ENCODE results near the gene SASH1.

Gene SASH1

DNA sequence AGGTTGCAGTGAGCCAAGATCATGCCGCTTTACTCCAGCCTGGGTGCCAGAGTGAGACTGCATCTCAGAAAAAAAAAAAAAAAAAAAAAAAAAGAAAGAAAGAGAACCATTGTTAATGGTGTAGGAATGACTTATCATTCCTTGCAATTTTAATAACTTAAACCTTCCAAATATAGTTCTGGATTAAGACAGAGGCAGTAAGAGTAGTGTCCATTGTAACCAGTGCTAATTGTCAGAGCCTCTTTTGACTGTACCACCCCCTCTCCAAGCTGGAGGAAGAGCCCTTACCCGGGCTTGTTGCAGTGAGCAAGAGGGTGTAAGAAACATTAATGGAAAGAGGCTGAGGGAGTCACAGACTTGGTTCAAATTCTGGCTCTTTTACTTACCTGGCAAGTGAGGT, 53.8 kb downstream of the SASH1 start:
- intact Hi-C loops (cut with DNase I) = no loop called here
- DNase-seq = no peak

DNA sequence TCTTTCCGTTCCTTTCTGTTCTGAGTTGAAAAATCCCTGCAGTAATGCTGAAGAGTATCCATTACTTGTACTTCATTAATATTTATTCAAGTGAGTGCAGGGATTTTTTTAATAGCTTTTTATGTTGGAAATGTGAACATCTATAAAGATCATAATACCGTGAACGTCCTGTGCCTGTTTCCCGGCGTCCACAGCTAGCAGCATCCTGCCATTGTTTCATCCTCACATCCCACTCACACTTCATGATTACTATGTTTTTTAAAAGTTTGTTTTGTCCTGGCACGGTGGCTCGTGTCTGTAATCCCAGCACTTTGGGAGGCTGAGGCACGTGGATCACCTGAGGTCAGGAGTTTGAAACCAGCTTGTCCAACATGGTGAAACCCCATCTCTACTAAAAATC, 54.3 kb downstream of the SASH1 start:
- DNase-seq = no peak
- intact Hi-C loops (cut with DNase I) = no loop called here

GRCh38 chr6:148398244-148398643, 55.6 kb downstream of the SASH1 start:
- intact Hi-C loops (cut with DNase I) = no loop called here
- no peak for DNase-seq

DNA sequence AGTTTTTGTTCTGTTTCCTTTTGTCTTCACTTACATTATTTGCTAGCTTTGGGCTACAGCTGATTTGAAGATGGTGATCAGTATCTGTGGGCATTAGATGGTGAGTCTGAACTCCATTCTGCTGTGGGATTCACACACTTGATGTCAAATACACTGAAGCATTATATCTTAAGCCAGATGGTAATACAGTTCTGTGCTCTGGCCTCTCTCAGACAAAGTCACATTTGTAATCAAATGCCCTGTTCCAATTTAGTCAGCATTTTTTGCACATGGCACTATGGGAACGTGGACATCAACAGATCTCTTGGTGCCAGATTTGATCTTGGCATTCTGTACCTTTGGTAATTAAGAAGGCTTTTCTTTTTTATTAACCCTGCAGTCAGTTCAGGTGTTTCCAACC, 56.0 kb downstream of the SASH1 start:
- DNase-seq = no peak
- intact Hi-C loops (cut with DNase I) = no loop called here

DNA sequence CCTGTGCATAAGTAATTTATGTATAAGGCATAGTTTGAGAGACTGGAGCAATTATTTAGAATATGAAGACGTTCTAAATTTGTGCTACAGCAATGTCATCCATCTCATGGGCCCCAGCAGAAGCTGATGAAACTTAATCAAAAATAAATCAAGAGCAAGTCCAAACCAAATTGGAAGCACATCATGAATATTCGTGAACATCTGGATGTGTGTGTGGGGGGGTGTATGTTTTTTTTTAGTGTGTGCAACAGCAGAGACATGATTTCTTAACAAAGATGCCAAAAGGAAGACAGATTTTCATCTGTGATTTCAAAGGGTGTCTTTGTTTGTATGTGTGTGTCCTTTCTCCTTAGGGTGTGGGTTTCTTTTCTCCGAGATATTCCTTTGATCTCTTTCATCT, 58.9 kb downstream of the SASH1 start:
- no peak for DNase-seq
- intact Hi-C loops (cut with DNase I) = no loop called here

- DNase-seq = no peak
- intact Hi-C loops (cut with DNase I) = no loop called here
Measured at GRCh38 chr6:148404456-148405054, 61.9 kb downstream of the SASH1 start.

DNA sequence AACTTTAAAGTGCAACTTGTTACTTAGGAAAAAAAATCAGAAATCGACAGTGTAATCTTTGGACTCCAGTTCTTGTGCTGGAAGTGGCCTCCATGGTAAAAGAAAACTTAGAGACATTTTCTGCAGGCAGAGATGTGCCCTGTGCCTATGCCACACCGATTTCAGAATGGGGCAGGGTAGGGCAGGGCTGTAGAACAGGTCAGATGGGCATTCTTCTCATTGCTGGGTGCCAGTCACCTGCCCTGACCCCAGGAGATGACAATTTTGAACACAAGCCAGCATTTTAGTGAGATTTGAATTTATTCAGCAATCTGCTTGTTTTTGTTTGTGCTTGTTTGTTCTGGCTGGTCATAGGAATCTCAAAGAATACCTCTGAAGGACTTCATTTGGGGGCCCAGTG, 63.3 kb downstream of the SASH1 start:
- no peak for DNase-seq
- intact Hi-C loops (cut with DNase I) = no loop called here

DNA sequence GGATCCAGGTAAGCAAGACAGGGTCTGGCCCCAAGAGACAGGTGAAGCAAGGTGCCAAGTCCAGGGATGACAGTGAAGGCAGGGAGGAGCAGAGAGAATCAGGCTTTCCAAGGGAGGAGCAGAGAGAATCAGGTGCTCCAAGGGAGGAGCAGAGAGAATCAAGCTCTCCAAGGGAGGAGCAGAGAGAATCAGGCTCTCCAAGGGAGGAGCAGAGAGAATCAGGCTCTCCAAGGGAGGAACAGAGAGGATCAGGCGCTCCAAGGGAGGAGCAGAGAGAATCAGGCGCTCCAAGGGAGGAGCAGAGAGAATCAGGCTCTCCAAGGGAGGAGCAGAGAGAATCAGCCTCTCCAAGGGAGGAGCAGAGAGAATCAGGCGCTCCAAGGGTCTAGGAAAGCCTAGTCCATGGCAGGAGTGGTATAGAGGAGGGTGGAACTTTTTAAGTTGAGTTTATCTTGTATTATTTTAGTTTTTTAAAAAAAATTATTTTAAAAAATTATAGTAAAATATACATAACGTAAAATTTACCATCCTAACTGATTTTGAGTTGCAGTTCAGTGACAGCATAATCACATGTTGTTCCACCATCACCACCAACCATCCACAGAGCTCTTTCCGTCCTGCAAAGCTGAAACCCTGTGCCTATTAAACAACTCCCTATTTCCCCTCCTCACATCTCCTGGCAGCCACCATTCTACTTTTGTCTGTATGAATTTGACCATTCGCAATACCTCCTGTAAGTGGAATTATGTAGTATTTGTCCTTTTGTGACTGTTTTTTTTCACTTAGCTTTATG, 64.1 kb downstream of the SASH1 start:
- intact Hi-C loops (cut with DNase I) = no loop called here
- no peak for DNase-seq

- no peak for DNase-seq
- intact Hi-C loops (cut with DNase I) = no loop called here
Measured at GRCh38 chr6:148407372-148407771, 64.7 kb downstream of the SASH1 start.

DNA sequence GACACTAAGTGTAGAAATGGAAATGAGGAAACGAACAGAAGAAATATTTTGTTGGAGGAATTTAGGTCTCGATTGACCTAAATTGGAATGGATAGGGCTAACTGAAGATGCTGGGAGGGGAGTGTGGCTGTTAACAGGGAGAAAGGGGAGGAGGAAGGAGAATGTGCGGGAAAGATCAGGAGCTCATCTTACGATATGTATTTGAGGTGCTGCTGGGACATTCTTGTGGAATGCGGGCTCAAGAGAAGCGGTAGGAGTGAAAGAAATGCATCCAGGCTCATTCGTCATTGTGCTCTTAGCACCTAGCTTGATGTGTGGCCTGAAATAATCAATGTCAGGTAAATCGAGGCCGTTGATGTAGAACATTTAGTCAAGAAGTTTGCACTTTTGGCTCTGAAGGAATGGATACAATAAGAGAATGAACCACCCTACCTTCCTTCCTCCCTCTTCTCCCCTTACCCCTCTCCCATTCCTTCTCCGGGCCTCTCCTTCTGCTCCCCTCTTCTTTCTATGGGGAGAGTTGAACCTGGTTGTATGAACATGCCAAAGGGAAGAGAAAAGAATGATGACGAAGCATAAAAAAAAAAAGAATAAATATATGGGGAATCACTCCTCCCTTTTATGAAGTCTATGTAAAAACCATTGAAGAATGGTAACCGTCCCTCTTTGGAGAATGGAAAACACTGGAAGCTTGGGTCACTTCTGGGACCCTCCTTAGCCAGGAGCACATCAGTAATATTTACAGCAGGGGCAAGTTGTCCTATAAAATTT, 70.9 kb downstream of the SASH1 start:
- intact Hi-C loops (cut with DNase I) = no loop called here
- no peak for DNase-seq

DNA sequence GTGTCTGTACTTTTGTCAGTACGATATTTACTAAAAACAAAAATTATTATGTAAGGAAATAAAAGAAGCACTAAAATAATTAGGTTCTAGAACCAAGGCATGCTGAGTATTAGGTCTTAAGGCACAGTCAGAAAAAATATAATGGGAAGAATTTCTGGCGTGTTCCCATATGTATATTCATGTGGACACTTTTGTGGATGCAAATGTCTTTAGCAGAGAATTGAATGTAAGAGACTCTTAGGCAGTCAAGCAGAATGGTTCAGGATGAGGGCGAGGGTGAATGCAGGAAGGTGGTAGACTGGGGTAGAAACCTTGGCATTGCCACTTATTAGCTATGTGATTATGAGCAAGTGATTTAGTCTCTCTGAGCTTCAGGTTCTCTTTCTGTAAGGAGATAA, 71.5 kb downstream of the SASH1 start:
- intact Hi-C loops (cut with DNase I) = no loop called here
- DNase-seq = no peak

DNA sequence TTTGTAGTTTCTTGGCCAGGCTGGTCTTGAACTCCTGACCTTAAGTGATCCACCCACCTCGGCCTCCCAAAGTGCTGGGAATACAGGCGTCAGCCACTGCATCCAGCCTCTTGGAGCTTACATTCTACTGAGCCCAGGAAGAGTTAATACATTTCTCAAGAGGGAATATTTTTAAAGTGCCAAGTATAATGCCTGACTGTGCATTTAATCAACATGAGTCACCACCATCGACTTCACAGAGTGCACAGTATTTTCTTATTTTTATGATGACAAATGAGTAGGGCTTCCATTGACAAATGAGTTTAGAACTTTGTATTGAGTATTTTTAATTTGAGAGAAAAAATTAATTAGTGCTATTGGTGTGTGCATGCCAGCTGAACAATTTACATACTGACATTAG, 72.2 kb downstream of the SASH1 start:
- DNase-seq = no peak
- intact Hi-C loops (cut with DNase I) = no loop called here

DNA sequence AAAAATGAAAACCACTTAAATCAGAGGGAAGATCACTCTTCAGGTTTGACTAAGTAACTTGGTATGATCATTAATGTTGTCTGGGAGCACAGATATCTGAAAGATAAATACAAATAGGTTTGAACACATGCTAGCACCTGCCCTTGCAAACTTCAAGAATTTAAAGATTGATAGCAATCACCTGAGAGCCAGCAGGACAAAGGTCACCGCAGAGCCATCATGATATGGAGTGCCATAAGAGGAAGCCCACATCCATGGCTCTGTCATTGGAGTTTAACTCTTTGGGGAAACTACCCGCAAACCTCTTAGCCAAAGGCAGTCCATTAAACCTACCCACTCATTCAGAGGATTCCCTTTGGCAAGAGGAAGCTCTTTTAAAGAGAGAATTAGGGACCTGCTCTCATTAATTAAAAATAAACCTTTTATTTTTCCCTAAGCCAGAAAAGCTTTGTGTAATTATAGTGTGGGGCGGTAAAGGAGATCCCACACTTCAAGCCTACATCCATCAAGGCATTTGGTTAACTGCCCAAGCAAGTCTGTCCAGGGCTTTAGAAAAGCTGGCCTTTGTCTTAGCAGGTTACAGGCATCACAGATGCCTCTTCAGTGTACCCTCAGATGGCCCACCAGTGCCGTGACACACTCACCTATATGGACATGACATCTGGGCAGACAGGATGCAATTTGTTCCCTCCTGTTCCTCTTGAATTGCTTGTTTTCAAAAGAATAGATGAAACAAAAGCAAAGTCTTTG, 73.0 kb downstream of the SASH1 start:
- intact Hi-C loops (cut with DNase I) = no loop called here
- no peak for DNase-seq

- intact Hi-C loops (cut with DNase I) = no loop called here
Measured at GRCh38 chr6:148416330-148416965, 73.8 kb downstream of the SASH1 start.

GRCh38 chr6:148417045-148417444, 74.4 kb downstream of the SASH1 start:
- intact Hi-C loops (cut with DNase I) = no loop called here
- DNase-seq = no peak

More at GRCh38 chr6:148416330-148416965, 73.8 kb downstream of the SASH1 start:
- DNase-seq = no peak

GRCh38 chr6:148419430-148419829, 76.8 kb downstream of the SASH1 start:
- DNase-seq = no peak
- intact Hi-C loops (cut with DNase I) = no loop called here

DNA sequence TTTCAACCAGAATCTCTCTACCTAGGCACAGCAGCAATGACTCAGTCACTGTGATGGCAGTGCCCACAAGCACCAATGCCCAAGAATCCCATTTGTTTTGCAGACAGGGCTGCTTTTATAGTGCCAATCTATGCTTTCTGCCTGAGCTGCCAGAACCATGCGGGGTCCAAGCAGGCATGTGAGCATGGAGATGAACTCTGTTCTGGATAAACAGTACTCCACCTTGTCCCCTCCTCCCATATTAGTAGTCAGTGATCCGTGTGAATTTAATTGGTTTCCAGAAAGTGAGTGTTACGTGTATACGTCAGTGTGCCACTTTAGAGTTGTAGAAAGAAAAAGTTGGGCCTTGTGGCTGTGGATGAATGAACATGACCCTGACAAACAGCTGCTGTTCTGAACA, 79.4 kb downstream of the SASH1 start:
- intact Hi-C loops (cut with DNase I) = no loop called here
- peak in 2 of 10 donors; percentile 20 to 30 for DNase-seq

DNA sequence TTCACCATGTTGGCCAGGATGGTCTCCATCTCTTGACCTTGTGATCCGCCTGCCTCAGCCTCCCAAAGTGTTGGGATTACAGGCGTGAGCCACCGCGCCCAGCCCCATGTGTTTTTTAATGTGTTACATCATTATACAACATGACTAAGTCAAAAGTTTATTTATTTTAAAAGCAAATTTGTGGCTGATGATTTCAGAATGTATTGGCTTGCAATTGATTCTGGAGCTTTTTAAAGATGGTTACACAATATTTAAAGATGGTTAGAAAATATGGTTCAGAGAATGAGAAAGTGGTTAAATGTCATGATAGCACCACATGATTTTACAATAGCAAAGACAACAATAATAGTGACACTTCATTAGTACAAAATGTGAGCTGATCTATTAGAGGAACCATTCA, 80.5 kb downstream of the SASH1 start:
- intact Hi-C loops (cut with DNase I) = no loop called here
- no peak for DNase-seq

DNA sequence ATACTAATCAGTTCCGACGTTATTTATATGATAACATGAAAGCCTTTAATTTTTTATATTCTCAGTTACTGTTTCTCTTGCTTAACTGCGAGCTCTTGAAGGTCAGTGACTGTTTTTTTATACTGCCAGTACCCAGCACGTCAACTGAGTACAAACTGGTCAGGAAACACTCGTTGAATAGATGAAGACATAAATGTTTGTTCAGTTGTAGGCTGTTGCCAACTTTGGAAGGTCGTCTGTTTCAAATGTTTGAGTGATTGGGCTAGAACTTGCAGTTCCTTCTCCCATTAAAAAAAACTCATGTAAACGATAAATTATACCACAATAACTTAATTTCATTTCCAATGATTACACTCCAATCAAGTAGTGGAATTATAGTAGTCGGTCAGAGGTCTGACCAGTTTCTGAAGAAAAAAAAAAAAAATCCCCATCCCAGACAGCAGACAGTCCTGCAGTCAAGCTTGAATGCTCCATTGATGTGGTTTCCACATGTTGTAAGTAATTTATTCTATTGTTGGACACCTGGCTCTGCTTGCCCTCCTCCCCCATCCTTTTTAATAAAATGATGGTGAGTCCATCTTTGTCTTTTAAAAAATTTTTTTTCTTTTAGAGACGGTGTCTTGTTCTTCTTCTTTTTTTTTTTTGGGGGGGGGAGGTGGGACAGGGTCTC, 81.1 kb downstream of the SASH1 start:
- intact Hi-C loops (cut with DNase I) = no loop called here
- DNase-seq = no peak

DNA sequence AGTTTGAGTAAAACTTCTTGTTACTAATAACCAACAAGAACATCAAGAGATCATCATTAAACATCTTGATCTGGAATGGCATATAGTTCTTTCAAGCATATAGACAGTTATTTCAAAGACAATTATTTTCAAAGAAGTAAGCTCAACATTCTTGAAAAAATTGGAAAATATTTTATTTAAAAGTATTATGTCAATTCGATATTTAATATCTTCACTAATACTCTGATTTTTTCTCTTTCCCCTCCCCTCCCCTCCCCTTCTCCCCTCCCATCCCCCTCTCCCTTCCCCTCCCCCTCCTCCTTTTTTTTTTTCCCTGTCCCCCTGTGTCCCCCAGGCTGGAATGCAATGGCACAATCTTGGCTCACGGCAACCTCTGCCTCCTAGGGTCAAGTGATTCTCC, 82.8 kb downstream of the SASH1 start:
- no peak for DNase-seq
- intact Hi-C loops (cut with DNase I) = no loop called here

Data from posterior cingulate gyrus (tissue), 11 donors.